Measurements from ENCODE around the gene TDRD15. TPM values are rescaled to one million over a fixed set of nuclear protein-coding genes. Genes with fewer than 3 reads are reported as not detected.
"Not testable (repeated sequence)": the region's sequence is repeated elsewhere in the genome, so short reads cannot be mapped to it uniquely, and the experiment has no call there.

TDRD15 gene
- total RNA-seq, 1 experiment from 2014 or later, result not detected

- no TSS peak for BruUV-seq (replicated peaks)
- Mint-ChIP-seq H3K27me3 (ENCODE audit: insufficient read depth, unreplicated experiment) (peaks cover 64% of the 10 kb centered on the region), H3K4me1 (ENCODE audit: insufficient read depth, unreplicated experiment) (no peaks in the 10 kb centered on the region), H3K36me3 (ENCODE audit: insufficient read depth, unreplicated experiment) (no peaks in the 10 kb centered on the region), H3K9me3 (ENCODE audit: unreplicated experiment) (no peaks in the 10 kb centered on the region), H3K4me3 (ENCODE audit: unreplicated experiment) (no peak overlapping the region), H3K27ac (ENCODE audit: low read depth, unreplicated experiment) (no peak overlapping the region)
- no peak for DNase-seq (ENCODE audit: unreplicated experiment)
- ChIA-PET POLR2A (no interaction called here), CTCF (no interaction called here)
- TF ChIP-seq, protein P1, sequence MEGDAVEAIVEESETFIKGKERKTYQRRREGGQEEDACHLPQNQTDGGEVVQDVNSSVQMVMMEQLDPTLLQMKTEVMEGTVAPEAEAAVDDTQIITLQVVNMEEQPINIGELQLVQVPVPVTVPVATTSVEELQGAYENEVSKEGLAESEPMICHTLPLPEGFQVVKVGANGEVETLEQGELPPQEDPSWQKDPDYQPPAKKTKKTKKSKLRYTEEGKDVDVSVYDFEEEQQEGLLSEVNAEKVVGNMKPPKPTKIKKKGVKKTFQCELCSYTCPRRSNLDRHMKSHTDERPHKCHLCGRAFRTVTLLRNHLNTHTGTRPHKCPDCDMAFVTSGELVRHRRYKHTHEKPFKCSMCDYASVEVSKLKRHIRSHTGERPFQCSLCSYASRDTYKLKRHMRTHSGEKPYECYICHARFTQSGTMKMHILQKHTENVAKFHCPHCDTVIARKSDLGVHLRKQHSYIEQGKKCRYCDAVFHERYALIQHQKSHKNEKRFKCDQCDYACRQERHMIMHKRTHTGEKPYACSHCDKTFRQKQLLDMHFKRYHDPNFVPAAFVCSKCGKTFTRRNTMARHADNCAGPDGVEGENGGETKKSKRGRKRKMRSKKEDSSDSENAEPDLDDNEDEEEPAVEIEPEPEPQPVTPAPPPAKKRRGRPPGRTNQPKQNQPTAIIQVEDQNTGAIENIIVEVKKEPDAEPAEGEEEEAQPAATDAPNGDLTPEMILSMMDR (IDR thresholded peaks at IDR 0.05; ENCODE audit: unreplicated experiment), result no peak
- intact Hi-C loops (cut with micrococcal nuclease), result no loop called here
Observed at GRCh38 chr2:21097331-21097730, 26.4 kb upstream of the TDRD15 start.

GRCh38 chr2:21098294-21098693 lies 25.5 kb upstream of the TDRD15 start:
- Mint-ChIP-seq H3K4me3 (ENCODE audit: unreplicated experiment) (no peak overlapping the region), H3K27me3 (ENCODE audit: insufficient read depth, unreplicated experiment) (peaks cover 55% of the 10 kb centered on the region), H3K4me1 (ENCODE audit: insufficient read depth, unreplicated experiment) (no peaks in the 10 kb centered on the region), H3K27ac (ENCODE audit: low read depth, unreplicated experiment) (no peak overlapping the region), H3K36me3 (ENCODE audit: insufficient read depth, unreplicated experiment) (no peaks in the 10 kb centered on the region), H3K9me3 (ENCODE audit: unreplicated experiment) (no peaks in the 10 kb centered on the region)
- DNase-seq (ENCODE audit: unreplicated experiment), result no peak
- CTCF ChIA-PET, result interaction anchor here (0.6 kb wide), 1 partner anchor 437 kb away, joined by 3 read pairs; no protein-coding TSS in a partner anchor
- BruUV-seq (replicated peaks), result no TSS peak
- POLR2A ChIA-PET, result no interaction called here
- TF ChIP-seq, protein P1 (IDR thresholded peaks at IDR 0.05; ENCODE audit: unreplicated experiment), result no peak
- intact Hi-C loops (cut with micrococcal nuclease), result no loop called here

GRCh38 chr2:21099281-21099907 lies 24.4 kb upstream of the TDRD15 start:
- Mint-ChIP-seq H3K27ac (ENCODE audit: low read depth, unreplicated experiment) (no peak overlapping the region), H3K4me3 (ENCODE audit: unreplicated experiment) (no peak overlapping the region), H3K36me3 (ENCODE audit: insufficient read depth, unreplicated experiment) (no peaks in the 10 kb centered on the region), H3K9me3 (ENCODE audit: unreplicated experiment) (no peaks in the 10 kb centered on the region), H3K4me1 (ENCODE audit: insufficient read depth, unreplicated experiment) (no peaks in the 10 kb centered on the region), H3K27me3 (ENCODE audit: insufficient read depth, unreplicated experiment) (peaks cover 44% of the 10 kb centered on the region)
- no peak for DNase-seq (ENCODE audit: unreplicated experiment)
- no TSS peak for BruUV-seq (replicated peaks)
- TF ChIP-seq, protein P1 (IDR thresholded peaks at IDR 0.05; ENCODE audit: unreplicated experiment), result no peak
- ChIA-PET POLR2A (no interaction called here), CTCF (interaction anchor here (0.6 kb wide), 1 partner anchor 374 kb away, joined by 3 read pairs; no protein-coding TSS in a partner anchor)
- intact Hi-C loops (cut with micrococcal nuclease), result no loop called here

- DNase-seq (ENCODE audit: unreplicated experiment); H3K36me3 Mint-ChIP-seq (ENCODE audit: insufficient read depth, unreplicated experiment); POLR2A ChIA-PET; H3K4me1 Mint-ChIP-seq (ENCODE audit: insufficient read depth, unreplicated experiment); H3K9me3 Mint-ChIP-seq (ENCODE audit: unreplicated experiment); H3K27ac Mint-ChIP-seq (ENCODE audit: low read depth, unreplicated experiment); H3K4me3 Mint-ChIP-seq (ENCODE audit: unreplicated experiment); intact Hi-C loops (cut with micrococcal nuclease); BruUV-seq (replicated peaks): not testable (repeated sequence)
- peaks cover 42% of the 10 kb centered on the region for H3K27me3 Mint-ChIP-seq (ENCODE audit: insufficient read depth, unreplicated experiment)
- CTCF ChIA-PET, result interaction anchor here (0.6 kb wide), 2 partner anchors 60 to 76 kb away, joined by 3 to 4 read pairs; no protein-coding TSS in a partner anchor
Observed at GRCh38 chr2:21101514-21102155, 22.1 kb upstream of the TDRD15 start.
